GM21367 (cell line): Measurements from ENCODE around the gene PRSS33.

Source experiments
- ATAC-seq: cut with Tn5 transposase; IDR thresholded peaks from one replicate; pipeline ENCODE4 v1.9.1; 2021; ENCODE audit not compliant: unreplicated experiment

The PRSS33 gene

DNA sequence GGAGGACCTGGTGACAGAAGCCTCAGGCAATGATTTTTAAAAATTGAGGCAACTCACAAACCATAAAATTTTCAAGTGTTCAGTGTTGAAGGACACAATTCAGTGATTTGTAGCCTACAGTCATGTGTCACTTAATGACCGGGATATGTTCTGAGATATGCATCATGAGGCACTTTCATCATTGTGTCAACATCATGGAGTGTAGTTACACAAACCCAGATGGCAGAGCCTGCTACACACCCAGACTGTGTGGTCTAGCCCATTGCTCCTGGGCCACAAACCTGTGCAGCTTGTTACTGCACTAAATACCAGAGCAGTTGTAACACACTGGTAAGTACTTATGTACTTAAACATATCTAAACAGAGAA, 12.5 kb upstream of the PRSS33 start:
- no peak for ATAC-seq

- ATAC-seq: no peak
Observed at GRCh38 chr16:2799205-2799858, 12.0 kb upstream of the PRSS33 start.

- no peak for ATAC-seq
Observed at GRCh38 chr16:2798723-2799204, 11.4 kb upstream of the PRSS33 start.

DNA sequence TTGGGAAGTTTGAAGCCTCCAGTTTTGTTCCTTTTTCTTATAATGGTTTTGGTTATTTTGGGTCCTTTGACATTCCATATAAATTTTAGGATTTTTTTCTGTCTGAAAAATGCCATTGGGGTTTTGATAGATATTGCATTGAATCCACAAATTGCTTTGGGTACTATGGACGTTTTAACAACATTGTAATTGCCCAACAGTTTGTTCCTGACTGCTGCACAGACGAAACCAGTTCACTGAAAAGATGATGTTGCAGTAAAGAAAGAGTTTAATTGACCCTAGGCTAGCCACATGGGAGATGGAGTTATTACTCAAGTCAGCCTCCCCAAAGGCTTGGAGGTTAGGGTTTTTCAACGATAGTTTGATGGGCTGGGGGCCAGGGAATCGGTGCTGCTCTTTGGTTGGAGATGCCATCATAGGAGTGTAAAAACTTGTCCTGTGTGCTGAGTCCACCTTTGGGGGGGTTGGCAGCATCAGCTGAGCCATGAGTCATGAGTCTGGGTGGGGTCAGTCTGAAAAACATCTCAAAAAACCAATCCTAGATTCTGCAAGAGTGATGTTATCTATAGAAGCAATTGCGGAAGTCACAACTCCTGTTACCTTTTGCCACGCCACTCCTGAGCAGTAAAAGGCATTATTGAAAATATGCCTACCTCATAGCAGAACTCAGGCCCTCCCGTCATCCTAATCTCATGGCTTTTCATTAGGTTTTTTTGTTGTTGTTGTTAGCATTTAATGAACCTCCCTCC, 8.2 kb upstream of the PRSS33 start:
- ATAC-seq: no peak

GRCh38 chr16:2792940-2793339, 5.6 kb upstream of the PRSS33 start:
- no peak for ATAC-seq

DNA sequence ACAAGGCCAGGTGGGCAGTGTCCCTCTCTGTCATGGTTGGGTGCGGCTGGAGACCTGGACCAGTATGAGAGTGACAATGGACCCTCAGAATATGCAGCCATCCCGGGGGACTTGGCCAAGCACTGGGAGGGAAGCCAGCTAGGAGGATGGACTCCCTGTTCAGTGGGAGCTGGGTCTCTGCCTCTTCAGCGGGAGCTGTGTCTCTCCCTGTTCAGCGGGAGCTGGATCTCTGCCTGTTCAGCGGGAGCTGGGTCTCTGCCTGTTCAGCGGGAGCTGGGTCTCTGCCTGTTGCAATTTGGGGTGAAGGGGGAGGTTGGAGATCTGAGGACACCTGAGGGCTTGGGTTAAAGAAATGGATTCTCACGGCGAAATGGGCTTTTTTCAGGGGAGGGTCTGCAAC, 3.8 kb upstream of the PRSS33 start:
- ATAC-seq: no peak

GRCh38 chr16:2790631-2791030, 3.3 kb upstream of the PRSS33 start:
- ATAC-seq: no peak

DNA sequence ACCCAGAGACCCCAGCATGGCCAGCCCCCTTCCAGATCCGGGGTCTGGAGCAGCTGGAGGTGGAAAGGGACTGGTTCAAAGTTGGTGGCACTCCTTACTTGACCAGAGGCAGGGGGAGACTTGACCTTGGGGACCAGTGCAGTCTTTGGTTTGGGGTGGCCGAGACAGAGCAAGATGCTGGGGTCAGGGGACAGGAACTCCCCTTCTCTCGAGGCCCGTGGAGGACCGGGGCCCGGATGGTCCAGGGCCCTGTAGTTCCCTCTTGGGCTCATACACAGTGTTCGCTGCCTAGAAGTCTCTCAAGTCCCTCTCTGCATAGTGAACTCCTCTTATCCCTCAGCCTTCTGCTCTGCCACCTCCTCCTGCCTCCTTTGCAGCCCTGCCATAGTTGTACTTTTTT, 601 bp upstream of the PRSS33 start:
- no peak for ATAC-seq

DNA sequence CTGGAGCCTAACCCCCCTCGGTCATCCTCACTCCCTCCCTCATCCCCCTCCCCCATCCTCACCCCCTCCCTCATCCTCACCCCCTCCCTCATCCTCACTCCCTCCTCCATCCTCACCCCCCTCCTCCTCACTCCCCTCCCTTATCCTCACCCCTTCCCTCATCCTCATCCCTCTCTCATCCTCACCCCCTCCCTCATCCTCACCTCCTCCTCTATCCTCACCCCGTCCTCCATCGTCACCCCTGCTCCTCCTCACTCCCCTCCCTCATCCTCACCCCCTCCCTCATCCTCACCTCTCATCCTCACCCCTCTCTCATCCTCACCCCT, 571 bp downstream of the PRSS33 start:
- no peak for ATAC-seq

DNA sequence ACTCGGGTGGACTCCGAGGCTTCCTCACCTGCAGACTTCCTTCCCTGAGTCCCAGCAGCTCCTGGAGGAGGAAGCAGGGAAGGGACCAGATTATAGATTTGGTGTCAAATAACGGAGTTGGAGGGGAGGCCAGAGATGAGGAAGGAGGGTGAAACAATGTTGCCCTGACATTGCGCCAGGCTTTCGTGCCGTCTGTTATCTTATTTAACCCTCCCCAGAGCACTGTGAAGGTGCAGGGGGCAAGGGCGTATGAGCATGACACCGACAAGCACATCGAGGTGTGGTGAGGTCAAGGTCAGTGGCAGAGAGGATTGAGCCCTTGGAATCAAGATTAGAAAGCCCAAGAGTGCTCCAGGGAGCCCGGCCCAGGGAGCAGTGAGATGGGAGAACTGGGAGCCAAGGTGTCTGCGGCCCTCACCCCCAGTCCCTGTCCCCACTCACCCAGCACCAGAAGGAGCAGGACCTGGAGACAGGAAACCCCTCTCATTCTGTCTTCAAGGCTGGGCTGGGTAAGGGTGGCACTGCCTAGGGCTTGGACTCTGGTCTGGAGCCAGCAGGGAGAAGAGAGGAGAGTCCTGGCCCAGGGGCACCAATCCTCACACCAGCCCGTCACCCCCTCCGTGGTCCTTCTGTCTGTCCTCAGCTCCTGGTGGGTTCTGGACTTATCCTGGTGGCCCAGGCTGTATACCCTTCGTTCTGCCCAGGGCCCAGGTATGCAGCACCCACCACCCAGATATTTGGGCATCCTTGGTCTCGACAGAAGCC, 1.1 kb downstream of the PRSS33 start:
- ATAC-seq: no peak

DNA sequence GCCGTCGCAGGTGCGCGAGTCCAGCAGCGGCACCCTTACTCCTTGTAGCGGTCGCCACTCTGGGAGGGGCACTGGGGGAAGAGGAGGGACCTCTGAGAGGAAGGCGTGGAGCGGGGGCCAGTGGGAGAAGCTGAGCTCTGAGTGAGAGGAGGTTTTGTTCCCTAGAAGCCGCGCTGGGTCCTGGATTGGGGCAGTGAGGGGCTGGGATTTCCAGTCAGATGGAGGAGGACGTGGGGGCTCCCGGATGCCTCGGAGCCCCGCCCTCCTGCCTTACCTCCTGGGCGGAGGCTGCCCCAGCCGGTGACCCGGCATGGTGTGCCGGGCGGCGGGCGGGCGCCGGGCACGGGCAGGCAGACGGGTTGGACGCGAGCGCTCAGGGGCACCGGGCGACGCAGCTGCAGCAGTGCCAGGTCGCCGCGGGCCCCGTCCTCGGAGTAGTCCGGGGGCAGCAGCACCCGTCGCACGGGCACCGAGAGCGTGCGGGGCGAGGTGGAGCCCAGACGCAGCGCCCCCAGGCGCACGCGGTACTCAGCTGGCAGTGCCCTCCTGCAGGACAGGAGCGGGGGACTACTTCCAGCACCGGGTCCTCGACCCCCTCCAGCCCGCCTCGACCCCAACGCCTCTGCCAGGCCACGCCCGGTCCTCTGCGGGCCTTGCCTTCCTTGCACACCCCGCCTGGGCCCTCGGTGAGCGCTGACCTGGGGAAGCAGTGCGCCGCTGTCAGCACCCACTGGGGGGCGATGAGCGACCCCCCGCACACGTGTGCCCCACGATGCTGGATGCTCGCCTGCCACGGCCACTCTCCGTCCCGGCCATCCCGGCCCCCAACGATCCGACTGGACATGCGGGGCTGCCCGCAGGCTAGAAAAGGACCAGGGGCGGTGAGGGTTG, 2.0 kb downstream of the PRSS33 start:
- ATAC-seq: no peak

DNA sequence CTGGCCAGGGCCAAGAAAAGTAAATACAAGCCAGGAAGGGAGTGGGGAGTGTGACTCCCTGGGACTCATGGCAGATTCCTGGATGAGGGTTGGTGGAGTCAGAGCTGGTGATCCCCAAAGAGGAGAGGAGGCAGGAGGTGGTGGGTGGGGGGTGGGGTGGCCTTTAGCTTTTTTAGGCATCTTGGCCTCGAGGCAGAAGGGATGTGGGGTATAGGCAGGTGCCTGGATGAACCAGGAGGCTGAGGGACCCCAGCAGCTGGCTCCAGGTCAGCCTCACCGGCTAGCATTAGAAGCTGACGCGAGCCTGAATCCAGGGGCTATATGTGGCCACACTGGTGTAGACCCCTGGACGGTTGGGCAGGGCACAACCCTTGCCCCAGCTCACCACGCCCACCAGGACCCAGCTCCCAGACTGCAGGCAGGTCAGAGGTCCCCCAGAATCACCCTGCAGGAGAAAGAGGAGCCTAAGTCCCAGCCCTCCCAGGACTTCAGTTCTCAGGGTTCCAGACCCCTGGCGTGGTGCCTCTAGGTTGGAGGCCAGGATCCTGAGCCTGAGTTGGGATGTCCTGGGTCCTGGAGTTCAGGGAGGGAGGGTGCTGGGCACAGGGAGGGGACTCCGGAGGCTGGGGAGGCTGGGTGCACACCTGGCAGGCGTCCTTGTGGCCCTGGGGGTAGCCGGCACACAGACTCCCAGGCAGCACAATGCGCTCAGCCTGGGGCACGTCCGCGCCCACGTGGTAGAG, 2.8 kb downstream of the PRSS33 start:
- no peak for ATAC-seq

GRCh38 chr16:2783581-2784357, 3.6 kb downstream of the PRSS33 start:
- ATAC-seq: no peak

- no peak for ATAC-seq
Observed at GRCh38 chr16:2782583-2783351, 4.6 kb downstream of the PRSS33 start.

- no peak for ATAC-seq
Observed at GRCh38 chr16:2779978-2780898, 7.1 kb downstream of the PRSS33 start.

GRCh38 chr16:2779151-2779920, 8.0 kb downstream of the PRSS33 start:
- ATAC-seq: no peak

DNA sequence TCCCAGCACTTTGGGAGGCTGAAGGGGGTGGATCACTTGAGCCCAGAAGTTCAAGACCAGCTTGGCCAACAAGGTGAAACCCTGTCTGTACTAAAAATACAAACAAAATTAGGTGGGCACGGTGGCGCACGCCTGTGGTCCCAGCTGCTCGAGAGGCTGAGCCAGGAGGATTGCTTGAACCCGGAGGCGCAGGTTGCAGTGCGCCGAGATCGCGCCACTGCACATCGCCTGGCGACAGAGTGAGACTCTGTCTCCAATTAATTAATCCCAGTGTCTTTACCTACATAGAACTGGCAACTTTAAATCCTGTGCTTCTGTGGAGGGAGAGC, 8.8 kb downstream of the PRSS33 start:
- no peak for ATAC-seq
